DMS153 treated with DMSO at 0.1 percent for 48 hours (cell line): ENCODE data around the gene CSNK1D.
A peak's percentile ranks its signal among the peaks of the same experiment; 100 is the strongest.

Experiments used
- DNase-seq: peaks from one replicate; lab custom pipeline; 2025; ENCODE audit not compliant: unreplicated experiment; lab: John Stamatoyannopoulos, UW

CSNK1D gene

GRCh38 chr17:82240506-82241182 is 32.9 kb downstream of the CSNK1D start:
- no peak for DNase-seq

GRCh38 chr17:82239926-82240505 is 33.5 kb downstream of the CSNK1D start:
- no peak for DNase-seq

- no peak for DNase-seq
These were observed 34.0 kb downstream of the CSNK1D start for GRCh38 chr17:82239401-82239925.

GRCh38 chr17:82238472-82239201 is 34.9 kb downstream of the CSNK1D start:
- DNase-seq = peak; percentile 80

GRCh38 chr17:82237746-82238471 is 35.6 kb downstream of the CSNK1D start:
- DNase-seq = no peak

- DNase-seq = no peak
These were observed 36.3 kb downstream of the CSNK1D start for GRCh38 chr17:82237083-82237745.

- peak; percentile 70 for DNase-seq
These were observed 37.1 kb downstream of the CSNK1D start for GRCh38 chr17:82236142-82236971.

GRCh38 chr17:82235775-82236141 is 37.7 kb downstream of the CSNK1D start:
- DNase-seq = no peak

GRCh38 chr17:82235056-82235774 is 38.3 kb downstream of the CSNK1D start:
- no peak for DNase-seq

GRCh38 chr17:82234211-82235055 is 39.1 kb downstream of the CSNK1D start:
- no peak for DNase-seq

GRCh38 chr17:82232876-82233785 is 40.4 kb downstream of the CSNK1D start:
- DNase-seq = no peak

- DNase-seq = no peak
These were observed 41.1 kb downstream of the CSNK1D start for GRCh38 chr17:82232322-82232820.

- DNase-seq = peak; percentile 50
These were observed 41.8 kb downstream of the CSNK1D start for GRCh38 chr17:82231562-82232321.

- DNase-seq = no peak
These were observed 42.3 kb downstream of the CSNK1D start for GRCh38 chr17:82231312-82231561.

GRCh38 chr17:82230609-82231311 is 42.7 kb downstream of the CSNK1D start:
- DNase-seq = no peak
